ENCODE data around the gene DNAAF1. TPM values are rescaled to one million over a fixed set of nuclear protein-coding genes. Genes with fewer than 3 reads are reported as not detected.

DNAAF1 gene
- polyA plus RNA-seq, 2 of the 4 experiments (the other 2 are of a cell fraction), result 0.13 to 0.14 TPM

GRCh38 chr16:84105948-84106740 lies 39.0 kb upstream of the DNAAF1 start:
- ATAC-seq, result no peak
- POLR2A ChIA-PET, result interaction anchor here (1.0 kb wide), 1 partner anchor 11 kb away, joined by 3 read pairs; the partner anchor contains the start of gene MBTPS1

GRCh38 chr16:84107921-84108320 lies 37.2 kb upstream of the DNAAF1 start:
- Histone ChIP-seq H3K27ac (no peak overlapping the region), H3K9me3 (no peaks in the 10 kb centered on the region), H3K4me1 (peaks cover 11% of the 10 kb centered on the region; the same call in 2 of the 3 replicates), H3K4me3 (no peak overlapping the region), H3K4me2 (no peak overlapping the region)
- TF ChIP-seq KDM1A (IDR thresholded peaks at IDR 0.05; ENCODE audit: low read depth), result no peak
- no peak for TF ChIP-seq HOXB13 (CRISPR knock-in tag; IDR thresholded peaks at IDR 0.05; ENCODE audit: low read depth)
- no peak for TF ChIP-seq ZSCAN20 (CRISPR knock-in tag; IDR thresholded peaks at IDR 0.05)
- no peak for TF ChIP-seq POLR2A (IDR thresholded peaks at IDR 0.05; ENCODE audit: low read length)
- TF ChIP-seq EHMT2 (IDR thresholded peaks at IDR 0.05; ENCODE audit: low read depth), result no peak
- TF ChIP-seq RCOR1 (IDR thresholded peaks at IDR 0.05; ENCODE audit: low read depth, low read length), result no peak
- no peak for TF ChIP-seq MAZ (IDR thresholded peaks at IDR 0.05; ENCODE audit: borderline replicate concordance, low read depth, low read length)
- WGBS (ENCODE audit: missing lambda C conversion rate), result 85% methylated on average over 2 of the region's 2 CpGs
- FAIRE-seq (no peak), ATAC-seq (no peak), DNase-seq (ENCODE audit: low read depth in 1 of 2, low spot score in 1 of 2) (no peak)
- POLR2A ChIA-PET, result interaction anchor here (0.8 kb wide), 1 partner anchor 9 kb away, joined by 4 read pairs; the partner anchor contains the start of gene MBTPS1
- CTCF ChIA-PET, result interaction anchor here (0.8 to 2.5 kb wide), 5 partner anchors 8 to 282 kb away, joined by 3 to 9 read pairs (median 3); partner anchors contain the start of gene MBTPS1

More at GRCh38 chr16:84105948-84106740, 39.0 kb upstream of the DNAAF1 start:
- no peak for TF ChIP-seq CEBPB (IDR thresholded peaks at IDR 0.05)
- no peak for TF ChIP-seq CBX8 (IDR thresholded peaks at IDR 0.05)
- no peak for TF ChIP-seq HOXA7 (CRISPR knock-in tag; IDR thresholded peaks at IDR 0.05)
- TF ChIP-seq CHD2 (IDR thresholded peaks at IDR 0.05; ENCODE audit: low read length, partially characterized antibody), result no peak
- TF ChIP-seq FOXS1 (CRISPR knock-in tag; IDR thresholded peaks at IDR 0.05), result no peak
- Histone ChIP-seq H3K4me2 (no peak overlapping the region), H3K27ac (no peak overlapping the region), H3K9me3 (no peaks in the 10 kb centered on the region), H3K4me3 (no peak overlapping the region), H3K4me1 (peaks cover 11% of the 10 kb centered on the region; the same call in 2 of the 3 replicates)
- FAIRE-seq, result no peak
- CTCF ChIA-PET, result interaction anchor here (1.3 to 2.5 kb wide), 5 partner anchors 10 to 201 kb away, joined by 3 to 9 read pairs (median 6); partner anchors contain the start of gene MBTPS1
- 92% methylated on average over 13 of the region's 13 CpGs for WGBS (ENCODE audit: missing lambda C conversion rate)
- no peak for DNase-seq (ENCODE audit: low read depth in 1 of 2, low spot score in 1 of 2)

GRCh38 chr16:84109598-84110335 lies 35.3 kb upstream of the DNAAF1 start:
- TF ChIP-seq EHF (CRISPR knock-in tag; IDR thresholded peaks at IDR 0.05), result no peak
- TF ChIP-seq RAD21 (conservative IDR thresholded peaks at IDR 0.05 in 1 of 2, IDR thresholded peaks at IDR 0.05 in 1 of 2), result no peak
- no peak for TF ChIP-seq E2F6 (IDR thresholded peaks at IDR 0.05; ENCODE audit: borderline replicate concordance, low read depth)
- TF ChIP-seq TFCP2L1 (CRISPR knock-in tag; IDR thresholded peaks at IDR 0.05), result no peak
- TF ChIP-seq SREBF2 (IDR thresholded peaks at IDR 0.05), result no peak
- DNase-seq (ENCODE audit: low read depth in 1 of 2, low spot score in 1 of 2) (no peak), FAIRE-seq (no peak), ATAC-seq (no peak)
- H3K4me2 ChIP-seq, result no peak overlapping the region
- no peak overlapping the region for H3K27ac ChIP-seq
- CTCF ChIA-PET, result interaction anchor here (0.7 to 1.0 kb wide), 2 partner anchors 12 to 44 kb away, joined by 3 read pairs; no protein-coding TSS in a partner anchor
- no peaks in the 10 kb centered on the region for H3K4me1 ChIP-seq
- WGBS (ENCODE audit: missing lambda C conversion rate), result 91% methylated on average over 6 of the region's 6 CpGs
- H3K4me3 ChIP-seq, result no peak overlapping the region
- H3K9me3 ChIP-seq, result no peaks in the 10 kb centered on the region
- POLR2A ChIA-PET, result no interaction called here

GRCh38 chr16:84110527-84110926 lies 34.6 kb upstream of the DNAAF1 start:
- Histone ChIP-seq H3K9me3 (no peaks in the 10 kb centered on the region), H3K4me3 (no peak overlapping the region), H3K4me2 (no peak overlapping the region), H3K27ac (no peak overlapping the region), H3K4me1 (peaks cover 7% of the 10 kb centered on the region)
- TF ChIP-seq KDM1A (IDR thresholded peaks at IDR 0.05; ENCODE audit: low read depth) (no peak), HEYL (CRISPR knock-in tag; IDR thresholded peaks at IDR 0.05) (no peak), ZC3H11A (IDR thresholded peaks at IDR 0.05) (no peak), POLR2A (IDR thresholded peaks at IDR 0.05; ENCODE audit: low read length) (no peak), SMC3 (IDR thresholded peaks at IDR 0.05) (no peak)
- POLR2A ChIA-PET, result no interaction called here
- WGBS (ENCODE audit: missing lambda C conversion rate), result 64% methylated on average over 3 of the region's 3 CpGs
- CTCF ChIA-PET, result interaction anchor here (3.4 kb wide), 1 partner anchor 26 kb away, joined by 15 read pairs; no protein-coding TSS in a partner anchor
- ATAC-seq (no peak), DNase-seq (ENCODE audit: low read depth in 1 of 2, low spot score in 1 of 2) (no peak), FAIRE-seq (no peak)

All from A549 (cell line).